GM12878 (cell line): ENCODE results near the gene CDCA7L. TPM values are rescaled to one million over a fixed set of nuclear protein-coding genes. Genes with fewer than 3 reads are reported as not detected.

Experiments
- ATAC-seq: fragments of 200-7000 bp; cut with Tn5 transposase; 3 replicates; pipeline ENCODE4 v1.9.1; 2020; ENCODE audit warnings: mild to moderate bottlenecking, moderate library complexity
- BruUV-seq: library from RNA; stranded (reverse); fragments of 400-500 nt; replicated peaks from 2 replicates; lab custom pipeline; 2021; lab: Mats Ljungman, UMichigan
- CTCF ChIA-PET: fragments of 300-600 bp; sonication (Branson Sonifier 250); formaldehyde crosslinking; extraction: SDS; loops from one replicate; lab custom pipeline; 2021; ENCODE audit warnings: inconsistent platforms; lab: Yijun Ruan, JAX
- POLR2A ChIA-PET: fragments of 350-600 bp; formaldehyde crosslinking; extraction: SDS; loops from one replicate; lab custom pipeline; 2021; ENCODE audit warnings: inconsistent platforms; lab: Charles Lee
- RAD21 ChIA-PET: fragments of 300-600 bp; sonication (Branson Sonifier 250); formaldehyde crosslinking; loops from one replicate; lab custom pipeline; 2023; ENCODE audit warnings: antibody characterized with exemption; ENCODE audit not compliant: unreplicated experiment; lab: Charles Lee
- SMC1A ChIA-PET: fragments of 300-600 bp; sonication (Branson Sonifier 250); formaldehyde crosslinking; loops from one replicate; lab custom pipeline; 2023; ENCODE audit not compliant: unreplicated experiment, uncharacterized antibody; lab: Charles Lee
- DNase-seq: peaks from one replicate; pipeline ENCODE4 v3.0.0-alpha.2; 2011; ENCODE audit warnings: low read depth, low spot score
- FAIRE-seq: peaks from 3 replicates; lab custom pipeline; 2011; peaks lifted over from hg19 to GRCh38; lab: Jason Lieb, UNC
- H2AFZ ChIP-seq: 2 replicates; pipeline ENCODE4 v1.6.0; 2011; ENCODE audit warnings: low read depth, low read length, control low read depth; ENCODE audit not compliant: control insufficient read depth
- H3K27ac ChIP-seq: 2 replicates; pipeline ENCODE4 v1.5.1; 2011; ENCODE audit warnings: control low read depth; ENCODE audit not compliant: control insufficient read depth, insufficient read depth
- H3K27me3 ChIP-seq, 2 experiments: replicated peaks in 1 of 2; 2 replicates each; pipeline versions ENCODE4 v1.6.0 to v1.6.1; 2011; ENCODE audit warnings: low read length in 1 of 2; ENCODE audit not compliant: control insufficient read depth in 2 of 2, insufficient read depth in 2 of 2
- H3K36me3 ChIP-seq, 2 experiments: 2 replicates each; pipeline ENCODE4 v1.5.1; 2011; ENCODE audit warnings: low read length in 1 of 2; ENCODE audit not compliant: control insufficient read depth in 2 of 2, insufficient read depth in 2 of 2
- H3K4me1 ChIP-seq: 2 replicates; pipeline ENCODE4 v1.6.1; 2011; ENCODE audit warnings: mild to moderate bottlenecking, low read length, moderate library complexity, mixed read lengths; ENCODE audit not compliant: control insufficient read depth, insufficient read depth
- H3K4me2 ChIP-seq: 2 replicates; pipeline ENCODE4 v1.6.0; 2011; ENCODE audit warnings: control low read depth; ENCODE audit not compliant: control insufficient read depth, insufficient read depth
- H3K4me3 ChIP-seq: fragments of 200-600 bp; sonication (generic); 2 replicates; pipeline ENCODE4 v1.5.1; 2016
- H3K79me2 ChIP-seq: 2 replicates; pipeline ENCODE4 v1.6.0; 2011; ENCODE audit warnings: low read length; ENCODE audit not compliant: control insufficient read depth, insufficient read depth
- H3K9ac ChIP-seq: 2 replicates; pipeline ENCODE4 v1.8.0; 2011; ENCODE audit warnings: low read length, control low read depth, mixed read lengths; ENCODE audit not compliant: control insufficient read depth, insufficient read depth
- H3K9me3 ChIP-seq: replicated peaks from 3 replicates; pipeline ENCODE4 v1.5.1; 2011; ENCODE audit warnings: mild to moderate bottlenecking, low read length; ENCODE audit not compliant: control insufficient read depth, insufficient read depth
- H4K20me1 ChIP-seq: 2 replicates; pipeline ENCODE4 v1.6.0; 2011; ENCODE audit not compliant: control insufficient read depth, insufficient read depth
- ASH2L ChIP-seq: fragments of 300-600, 200-600 bp; sonication (generic); IDR thresholded peaks from 2 replicates; pipeline ENCODE4 v1.6.1; 2017; ENCODE audit warnings: low read depth, mild to moderate bottlenecking, borderline replicate concordance
- BCL11A ChIP-seq: IDR thresholded peaks from 2 replicates; pipeline ENCODE4 v1.6.1; 2011; ENCODE audit warnings: low read depth, low read length
- CEBPB ChIP-seq, 2 experiments: fragments of 150-350 bp in 1 of 2; IDR thresholded peaks; 2 replicates each; pipeline ENCODE4 v1.6.1; 2012 to 2014; ENCODE audit warnings: low read depth in 2 of 2, low read length in 2 of 2, borderline replicate concordance in 1 of 2, inconsistent platforms in 1 of 2
- CHD2 ChIP-seq: IDR thresholded peaks from 2 replicates; pipeline ENCODE4 v1.6.1; 2011; ENCODE audit warnings: low read depth, low read length, improper control_type of control experiment, borderline replicate concordance
- EED ChIP-seq: sonication (generic); IDR thresholded peaks from 2 replicates; pipeline ENCODE4 v1.6.1; 2016; ENCODE audit warnings: antibody characterized with exemption, low read depth
- FOXM1 ChIP-seq: IDR thresholded peaks from 2 replicates; pipeline ENCODE4 v1.6.1; 2012; ENCODE audit warnings: low read depth, mild to moderate bottlenecking, inconsistent platforms, low read length, moderate library complexity
- HDAC2 ChIP-seq: fragments of 200-600 bp; sonication (generic); IDR thresholded peaks from 2 replicates; pipeline ENCODE4 v1.6.1; 2017
- NBN ChIP-seq: fragments of 450-650 bp; IDR thresholded peaks from 2 replicates; pipeline ENCODE4 v1.6.1; 2016
- NRF1 ChIP-seq: conservative IDR thresholded peaks from 2 replicates; pipeline ENCODE4 v1.6.1; 2011; ENCODE audit warnings: mild to moderate bottlenecking, low read depth, low read length, improper control_type of control experiment
- POLR2A ChIP-seq: IDR thresholded peaks from 2 replicates; pipeline ENCODE4 v1.6.1; 2011; ENCODE audit warnings: low read depth, mild to moderate bottlenecking, low read length
- RELB ChIP-seq: fragments of 450-650 bp; IDR thresholded peaks from 2 replicates; pipeline ENCODE4 v1.6.1; 2017; ENCODE audit warnings: low read depth, mild to moderate bottlenecking, moderate library complexity
- RFX5 ChIP-seq: IDR thresholded peaks from 2 replicates; pipeline ENCODE4 v1.6.1; 2011; ENCODE audit warnings: low read depth, low read length, improper control_type of control experiment
- SMARCA5 ChIP-seq: fragments of 450-650 bp; IDR thresholded peaks from 2 replicates; pipeline ENCODE4 v1.6.1; 2017; ENCODE audit warnings: mild to moderate bottlenecking
- SRF ChIP-seq, 2 experiments: IDR thresholded peaks; 2 replicates each; pipeline ENCODE4 v1.6.1; 2011; ENCODE audit warnings: low read depth in 2 of 2, low read length in 2 of 2, mild to moderate bottlenecking in 1 of 2, moderate library complexity in 1 of 2
- TCF7 ChIP-seq: IDR thresholded peaks from 2 replicates; pipeline ENCODE4 v1.6.1; 2014; ENCODE audit warnings: antibody characterized with exemption, borderline replicate concordance
- YY1 ChIP-seq: IDR thresholded peaks from 2 replicates; pipeline ENCODE4 v1.6.1; 2011; ENCODE audit warnings: low read depth, mild to moderate bottlenecking, low read length
- ZBED1 ChIP-seq: IDR thresholded peaks from 2 replicates; pipeline ENCODE4 v1.6.1; 2016; ENCODE audit warnings: borderline replicate concordance
- ZNF207 ChIP-seq: fragments of 450-650 bp; IDR thresholded peaks from 2 replicates; pipeline ENCODE4 v1.6.1; 2014; ENCODE audit warnings: antibody characterized with exemption, mild to moderate bottlenecking, borderline replicate concordance
- WGBS: methylation state at CpG from one replicate; pipeline ENCODE4 v1.1.6; 2016; ENCODE audit warnings: low lambda C conversion rate; ENCODE audit not compliant: insufficient replicate concordance, insufficient coverage; ENCODE audit errors: missing lambda C conversion rate; 5-methylcytosine and 5-hydroxymethylcytosine counted together
- in situ Hi-C: fragments of 300-500 bp; cut with MboI; formaldehyde crosslinking; loops from 9 replicates; pipeline ENCODE4 v1.14.3; 2018; ENCODE audit warnings: mixed read lengths
- intact Hi-C: fragments of 100-400 bp; cut with micrococcal nuclease; formaldehyde crosslinking; loops from one replicate; pipeline ENCODE4 v1.14.2; 2022; ENCODE audit not compliant: unreplicated experiment
- polyA plus RNA-seq, 11 experiments: library from polyadenylated mRNA; depleted of rRNA in 4 of 11; unstranded in 6 of 11; stranded (reverse) in 5 of 11; fragments of >200 nt; fragmentation: Nextera tagmentation in 4 of 11; fragmentation: Illumina TruSeq in 1 of 11; extraction: Ambion mirVana in 4 of 11; extraction: Trizol in 1 of 11; gene quantifications; 1 replicate in 1 of 11; 2 replicates in 10 of 11; pipeline versions ENCODE4 v1.2.1 to v1.2.3, GENCODE V29; 2011 to 2016; ENCODE audit warnings: inconsistent platforms in 2 of 11, missing spikeins in 2 of 11, low read depth in 1 of 11
- total RNA-seq, 4 experiments: library from RNA; depleted of rRNA in 3 of 4; stranded (reverse); fragments of >200 nt in 3 of 4; fragmentation: Illumina TruSeq in 1 of 4; extraction: Trizol in 1 of 4; gene quantifications; 2 replicates each; pipeline versions ENCODE4 v1.2.1 to v1.2.3, GENCODE V29; 2013 to 2021

The CDCA7L gene
- total and polyA plus RNA-seq, 10 of the 15 experiments (the other 5 are each of a cell fraction or from before 2014, with no cell fraction given), result 30.3 to 92.2 (median 68.5) TPM

DNA sequence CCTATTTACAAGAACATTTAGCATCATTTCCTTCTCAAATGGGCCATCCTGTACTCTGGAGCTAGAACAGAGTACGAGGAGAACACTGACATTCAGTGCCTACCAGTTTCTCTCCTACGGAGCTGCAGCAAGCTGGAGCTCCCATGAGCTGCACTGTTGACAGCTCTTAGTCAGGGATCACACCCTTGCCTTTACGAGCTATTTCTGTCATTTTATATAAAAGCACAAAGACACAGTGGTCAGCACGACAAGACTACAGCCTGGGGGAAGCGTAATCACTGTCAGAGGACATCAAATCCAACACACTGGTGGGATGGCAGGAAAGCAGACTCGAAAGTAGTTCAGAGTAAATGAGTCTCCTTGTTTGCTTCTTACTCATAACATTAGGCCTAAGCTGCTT is 2.7 kb downstream of the CDCA7L start:
- H3K4me2 ChIP-seq, result peak overlapping the region; percentile 57
- in situ Hi-C loops, result loop anchor here (10.0 to 25.0 kb wide), 3 partner anchors 588 to 1706 kb away; partner anchors contain the start of gene HYCC1
- CTCF ChIA-PET, result interaction anchor here (0.5 to 2.7 kb wide), 6 partner anchors 17 to 141 kb away, joined by 3 to 11 read pairs (median 4); no protein-coding TSS in a partner anchor

GRCh38 chr7:21941611-21942141 is 4.0 kb downstream of the CDCA7L start:
- DNase-seq (peak; percentile 40), ATAC-seq (peak; percentile 49), FAIRE-seq (peak; percentile 94)
- H4K20me1 ChIP-seq, result no peaks in the 10 kb centered on the region
- ChIA-PET POLR2A (no interaction called here), SMC1A (interaction anchor here (0.5 to 9.9 kb wide), 8 partner anchors 20 to 579 kb away, joined by 3 to 96 read pairs (median 4); no protein-coding TSS in a partner anchor), RAD21 (interaction anchor here (0.8 to 3.7 kb wide), 3 partner anchors 18 to 43 kb away, joined by 3 to 32 read pairs (median 3); no protein-coding TSS in a partner anchor), CTCF (interaction anchor here (1.2 to 1.4 kb wide), 2 partner anchors 41 to 142 kb away, joined by 3 to 5 read pairs; no protein-coding TSS in a partner anchor)
- WGBS, result 37% methylated on average over 3 of the region's 3 CpGs
- in situ Hi-C loops (loop anchor here (10.0 to 25.0 kb wide), 3 partner anchors 587 to 1704 kb away; partner anchors contain the start of gene HYCC1), intact Hi-C loops (loop anchor here (2.0 to 10.0 kb wide), 3 partner anchors 43 to 587 kb away; no protein-coding TSS in a partner anchor)
- no peak overlapping the region; the same call in 1 of the 2 replicates for H3K9ac ChIP-seq
- peaks cover under 1% of the 10 kb centered on the region; the same call in 1 of the 3 replicates for H3K9me3 ChIP-seq
- peak overlapping the region; percentile 57 for H3K4me2 ChIP-seq
- no TSS peak for BruUV-seq
- peak overlapping the region; percentile 13; the same call in 1 of the 2 replicates for H3K27ac ChIP-seq
- H3K4me3 ChIP-seq, result peak overlapping the region; percentile 8; the same call in 1 of the 2 replicates
- H3K79me2 ChIP-seq, result peaks cover 26% of the 10 kb centered on the region
- peaks cover 44% of the 10 kb centered on the region for H3K4me1 ChIP-seq
- H3K27me3 ChIP-seq, result no peaks in the 10 kb centered on the region
- H3K36me3 ChIP-seq, result no peaks in the 10 kb centered on the region
- H2AFZ ChIP-seq, result no peak overlapping the region; the same call in 1 of the 2 replicates
- TF ChIP-seq ZNF207 (no peak), RELB (0 out of 2 replicates have a peak, but pooled peaks have one; percentile 26), SMARCA5 (no peak), RFX5 (no peak), BCL11A (no peak), NRF1 (no peak), EED (peak; percentile 62), YY1 (0 out of 2 replicates have a peak, but pooled peaks have one; percentile 10), POLR2A (0 out of 2 replicates have a peak, but pooled peaks have one; percentile 25), NBN (0 out of 2 replicates have a peak, but pooled peaks have one; percentile 18), SRF (IDR thresholded peaks at IDR 0.05; ENCODE audit: low read depth in 2 of 2, low read length in 2 of 2) (no peak), CEBPB (IDR thresholded peaks at IDR 0.05; ENCODE audit: borderline replicate concordance in 1 of 2, low read depth in 2 of 2, low read length in 2 of 2) (no peak), ASH2L (no peak), CHD2 (no peak)

More for the DNA sequence above, 2.7 kb downstream of the CDCA7L start:
- no peaks in the 10 kb centered on the region for H3K36me3 ChIP-seq
- ChIA-PET SMC1A (interaction anchor here (0.7 to 9.9 kb wide), 7 partner anchors 13 to 169 kb away, joined by 3 to 96 read pairs (median 5); no protein-coding TSS in a partner anchor), POLR2A (interaction anchor here (0.7 kb wide), 1 partner anchor 9 kb away, joined by 3 read pairs; no protein-coding TSS in a partner anchor), RAD21 (interaction anchor here (0.6 to 1.8 kb wide), 4 partner anchors 31 to 180 kb away, joined by 3 to 5 read pairs (median 4); no protein-coding TSS in a partner anchor)
- H2AFZ ChIP-seq, result no peak overlapping the region
- peaks cover 22% of the 10 kb centered on the region for H3K79me2 ChIP-seq
- no peak overlapping the region for H3K27ac ChIP-seq
- no peak for FAIRE-seq
- H3K9me3 ChIP-seq, result no peaks in the 10 kb centered on the region
- no peak for DNase-seq
- H4K20me1 ChIP-seq, result no peaks in the 10 kb centered on the region
- no peak overlapping the region for H3K4me3 ChIP-seq
- no TSS peak for BruUV-seq
- WGBS, result 96% methylated on average over 6 of the region's 6 CpGs
- no peaks in the 10 kb centered on the region for H3K27me3 ChIP-seq
- no peak overlapping the region for H3K9ac ChIP-seq
- intact Hi-C loops, result loop anchor here (2.0 to 10.0 kb wide), 3 partner anchors 44 to 588 kb away; no protein-coding TSS in a partner anchor
- ATAC-seq, result no peak
- peaks cover 57% of the 10 kb centered on the region for H3K4me1 ChIP-seq
- no peak for TF ChIP-seq TCF7
- TF ChIP-seq ZBED1, result no peak
- no peak for TF ChIP-seq HDAC2
- no peak for TF ChIP-seq FOXM1
- TF ChIP-seq, all 136 proteins: peak for 0
